HepG2 (cell line): ENCODE results near the gene PYGL. TPM values are rescaled to one million over a fixed set of nuclear protein-coding genes. Genes with fewer than 3 reads are reported as not detected.

ENCODE experiments used
- ATAC-seq: fragments of 200-7000 bp; cut with Tn5 transposase; 3 replicates; pipeline ENCODE4 v1.9.1; 2020; ENCODE audit warnings: mild to moderate bottlenecking, moderate library complexity
- BruUV-seq: library from RNA; stranded (reverse); fragments of 400-500 nt; replicated peaks from 2 replicates; lab custom pipeline; 2021; lab: Mats Ljungman, UMichigan
- CTCF ChIA-PET: fragments of 300-600 bp; formaldehyde crosslinking; extraction: SDS; loops from one replicate; lab custom pipeline; 2021; ENCODE audit warnings: low total read pairs, inconsistent platforms, low intra/inter-chr PET ratio; lab: Yijun Ruan, JAX
- POLR2A ChIA-PET: fragments of 350-600 bp; sonication (Branson Sonifier 250); formaldehyde crosslinking; loops from one replicate; lab custom pipeline; 2020; ENCODE audit warnings: antibody characterized with exemption, inconsistent platforms; lab: Yijun Ruan, JAX
- DNase-seq: peaks from one replicate; pipeline ENCODE4 v3.0.0-alpha.2; 2015; ENCODE audit warnings: low spot score
- FAIRE-seq: peaks from 3 replicates; lab custom pipeline; 2011; peaks lifted over from hg19 to GRCh38; lab: Jason Lieb, UNC
- H2AFZ ChIP-seq: one replicate; pipeline ENCODE4 v1.6.1; 2011; ENCODE audit warnings: low read length, inconsistent platforms
- H3K27ac ChIP-seq: fragments of 300-600 bp; 3 replicates; pipeline ENCODE4 v1.8.0; 2011; ENCODE audit warnings: mixed run types, mild to moderate bottlenecking, mixed read lengths, low read length, inconsistent platforms; ENCODE audit not compliant: insufficient read depth; ENCODE audit errors: extremely low read length
- H3K27me3 ChIP-seq, 2 experiments: fragments of 200-600 bp in 1 of 2; 2 replicates in 1 of 2; 3 replicates in 1 of 2; pipeline versions ENCODE4 v1.6.0 to v1.8.0; 2011; ENCODE audit warnings: low read length in 2 of 2, mild to moderate bottlenecking in 2 of 2, moderate library complexity in 2 of 2, inconsistent platforms in 1 of 2; ENCODE audit not compliant: insufficient read depth in 2 of 2, control insufficient read depth in 1 of 2
- H3K36me3 ChIP-seq, 2 experiments: fragments of 200-600 bp in 1 of 2; replicated peaks in 1 of 2; 2 replicates in 1 of 2; 3 replicates in 1 of 2; pipeline versions ENCODE4 v1.5.1 to v1.8.0; 2011; ENCODE audit warnings: low read length in 2 of 2, inconsistent platforms in 1 of 2; ENCODE audit not compliant: insufficient read depth in 2 of 2, control insufficient read depth in 1 of 2
- H3K4me1 ChIP-seq: 2 replicates; pipeline ENCODE4 v1.5.1; 2012; ENCODE audit warnings: low read length, inconsistent platforms; ENCODE audit not compliant: insufficient read depth
- H3K4me2 ChIP-seq: 2 replicates; pipeline ENCODE4 v1.6.0; 2011; ENCODE audit warnings: low read depth, low read length, inconsistent platforms
- H3K4me3 ChIP-seq, 3 experiments: fragments of 200-600 bp in 1 of 3; sonication (generic), shearing (Covaris generic) in 1 of 3; replicated peaks in 1 of 3; 2 replicates each; pipeline ENCODE4 v1.5.1; 2011 to 2016; ENCODE audit warnings: low read length in 3 of 3, inconsistent platforms in 2 of 3, low read depth in 2 of 3, mild to moderate bottlenecking in 2 of 3, control low read depth in 1 of 3, mixed read lengths in 1 of 3; ENCODE audit not compliant: insufficient read depth in 1 of 3
- H3K79me2 ChIP-seq: one replicate; pipeline ENCODE4 v1.6.1; 2011; ENCODE audit warnings: low read length, inconsistent platforms; ENCODE audit not compliant: insufficient read depth
- H3K9ac ChIP-seq: 2 replicates; pipeline ENCODE4 v1.6.0; 2011; ENCODE audit warnings: mild to moderate bottlenecking, low read depth, low read length, inconsistent platforms; ENCODE audit not compliant: insufficient read depth
- H3K9me3 ChIP-seq: 2 replicates; pipeline ENCODE4 v1.5.1; 2012; ENCODE audit warnings: mild to moderate bottlenecking, low read length
- H4K20me1 ChIP-seq: 2 replicates; pipeline ENCODE4 v1.6.0; 2011; ENCODE audit warnings: inconsistent platforms, mild to moderate bottlenecking, low read length, moderate library complexity; ENCODE audit not compliant: insufficient read depth
- ADNP ChIP-seq: sonication (generic); formaldehyde crosslinking; IDR thresholded peaks from 2 replicates; pipeline ENCODE4 v1.4.0; 2020; ENCODE audit warnings: missing genetic modification reagents
- ARID3A ChIP-seq: IDR thresholded peaks from 2 replicates; pipeline ENCODE4 v1.6.1; 2012; ENCODE audit warnings: low read depth, low read length, improper control_type of control experiment
- CCDC6 ChIP-seq: sonication (generic); formaldehyde crosslinking; IDR thresholded peaks from 2 replicates; pipeline ENCODE4 v1.8.1; 2022; ENCODE audit warnings: mild to moderate bottlenecking, missing genetic modification reagents, moderate library complexity
- KLF11 ChIP-seq: IDR thresholded peaks from 2 replicates; pipeline ENCODE4 v1.6.1; 2016; ENCODE audit warnings: missing compliant biosample characterization
- KMT2A ChIP-seq: sonication (generic); formaldehyde crosslinking; IDR thresholded peaks from 2 replicates; pipeline ENCODE4 v1.4.0; 2020; ENCODE audit warnings: missing genetic modification reagents
- MED8 ChIP-seq: sonication (generic); formaldehyde crosslinking; IDR thresholded peaks from 2 replicates; pipeline ENCODE4 v1.8.1; 2023; ENCODE audit warnings: mild to moderate bottlenecking, missing genetic modification reagents; ENCODE audit not compliant: insufficient replicate concordance
- SKI ChIP-seq: fragments of 450-650 bp; IDR thresholded peaks from one replicate; pipeline ENCODE4 v1.6.1; 2018; ENCODE audit warnings: mild to moderate bottlenecking; ENCODE audit not compliant: partially characterized antibody
- SKIL ChIP-seq: sonication (generic); formaldehyde crosslinking; IDR thresholded peaks from 2 replicates; pipeline ENCODE4 v1.8.0; 2022; ENCODE audit warnings: missing genetic modification reagents, mild to moderate bottlenecking, moderate library complexity, borderline replicate concordance
- SP4 ChIP-seq: sonication (generic); formaldehyde crosslinking; IDR thresholded peaks from 2 replicates; pipeline ENCODE4 v1.8.1; 2023; ENCODE audit warnings: mild to moderate bottlenecking, missing genetic modification reagents
- STAG1 ChIP-seq: sonication (generic); formaldehyde crosslinking; IDR thresholded peaks from 2 replicates; pipeline ENCODE4 v1.4.0; 2020; ENCODE audit warnings: missing genetic modification reagents
- UBTF ChIP-seq: sonication (generic); formaldehyde crosslinking; IDR thresholded peaks from 2 replicates; pipeline ENCODE4 v1.4.0; 2020; ENCODE audit warnings: mild to moderate bottlenecking, missing genetic modification reagents
- ZNF143 ChIP-seq: sonication (generic); formaldehyde crosslinking; IDR thresholded peaks from 2 replicates; pipeline ENCODE4 v1.4.0; 2020; ENCODE audit warnings: missing genetic modification reagents
- ZNF180 ChIP-seq: sonication (generic); formaldehyde crosslinking; IDR thresholded peaks from 2 replicates; pipeline ENCODE4 v1.4.0; 2020; ENCODE audit warnings: low read depth, missing genetic modification reagents, borderline replicate concordance
- ZNF264 ChIP-seq: sonication (generic); formaldehyde crosslinking; IDR thresholded peaks from 2 replicates; pipeline ENCODE4 v1.4.0; 2020; ENCODE audit warnings: missing genetic modification reagents
- WGBS: methylation state at CpG from one replicate; pipeline ENCODE4 v1.1.6; 2017; ENCODE audit warnings: low lambda C conversion rate; 5-methylcytosine and 5-hydroxymethylcytosine counted together
- in situ Hi-C: cut with HindIII; loops from 2 replicates; pipeline ENCODE4 v1.10.0; 2017; ENCODE audit warnings: low pct_unique_long_range_greater_than_20kb; ENCODE audit not compliant: extremely low pct_ligation_motif_present
- intact Hi-C: fragments of 100-400 bp; cut with micrococcal nuclease; formaldehyde crosslinking; loops from one replicate; pipeline ENCODE4 v1.10.0; 2022; ENCODE audit not compliant: unreplicated experiment
- polyA plus RNA-seq, 8 experiments: library from polyadenylated mRNA; depleted of rRNA in 3 of 8; stranded (reverse) in 7 of 8; unstranded in 1 of 8; fragments of >200 nt; fragmentation: Illumina TruSeq in 4 of 8; extraction: Trizol in 4 of 8; gene quantifications; 2 replicates each; pipeline versions ENCODE4 v1.2.1 to v1.2.3, GENCODE V29; 2011 to 2016; ENCODE audit warnings: low read depth in 4 of 8, missing spikeins in 1 of 8, mixed read lengths in 1 of 8; ENCODE audit not compliant: insufficient read depth in 1 of 8
- total RNA-seq, 5 experiments: library from RNA; depleted of rRNA; stranded (reverse); fragments of >200 nt; fragmentation: Illumina TruSeq; extraction: Trizol; gene quantifications; 2 replicates each; pipeline ENCODE4 v1.2.3, GENCODE V29; 2016; ENCODE audit warnings: low read depth in 1 of 5

PYGL gene
- total and polyA plus RNA-seq, 2 of the 13 experiments (the other 11 are each of a cell fraction or from before 2014, with no cell fraction given): 98.4 to 110 TPM

- no peak for TF ChIP-seq KLF11 (CRISPR knock-in tag)
- TF ChIP-seq STAG1 (CRISPR knock-in tag): peak; percentile 65
- peak; percentile 95 for TF ChIP-seq ARID3A
- TF ChIP-seq SKIL (CRISPR knock-in tag): no peak
- TF ChIP-seq SKI: no peak
- TF ChIP-seq KMT2A (CRISPR knock-in tag): no peak
- no peak for TF ChIP-seq ZNF264 (CRISPR knock-in tag)
- TF ChIP-seq MED8 (CRISPR knock-in tag): no peak
These were observed 83.7 kb downstream of the PYGL start (continued) for GRCh38 chr14:50860478-50861086.

- FAIRE-seq (no peak), ATAC-seq (peak; percentile 56), DNase-seq (no peak)
- H3K9ac ChIP-seq: peak overlapping the region; percentile 55; the same call in 1 of the 2 replicates
- ChIA-PET CTCF (no interaction called here), POLR2A (interaction anchor here (1.3 to 2.1 kb wide), 4 partner anchors 16 to 85 kb away, joined by 3 to 10 read pairs (median 4); partner anchors contain the start of gene PYGL)
- in situ Hi-C loops: no loop called here
- peak overlapping the region; percentile 98 for H3K4me2 ChIP-seq
- TF ChIP-seq ADNP (no peak), ZNF143 (peak; percentile 57), CCDC6 (CRISPR knock-in tag) (0 out of 2 replicates have a peak, but pooled peaks have one; percentile 25), SP4 (CRISPR knock-in tag) (no peak), ZNF180 (CRISPR knock-in tag) (no peak), UBTF (CRISPR knock-in tag) (0 out of 2 replicates have a peak, but pooled peaks have one; percentile 13)
- H3K9me3 ChIP-seq: no peaks in the 10 kb centered on the region
- intact Hi-C loops: no loop called here
- no peak overlapping the region for H2AFZ ChIP-seq
- 0% methylated on average over 1 of the region's 1 CpG for WGBS
- no peaks in the 10 kb centered on the region for H4K20me1 ChIP-seq
- no peaks in the 10 kb centered on the region for H3K79me2 ChIP-seq
- H3K4me1 ChIP-seq: peaks cover 23% of the 10 kb centered on the region
- H3K27me3 ChIP-seq: peaks cover 0 to 3% of the 10 kb centered on the region in 2 experiments; a peak in 1 of 5 replicates
- BruUV-seq: no TSS peak
- H3K36me3 ChIP-seq: no peaks in the 10 kb centered on the region
- no peak overlapping the region for H3K27ac ChIP-seq
- H3K4me3 ChIP-seq: peak overlapping the region; percentile 49 to 93 (median 77)
These were observed 85.0 kb downstream of the PYGL start for GRCh38 chr14:50859296-50859624.
